Thyroid gland (tissue), 4 donors: ENCODE results near the gene FTL. TPM values are rescaled to one million over a fixed set of nuclear protein-coding genes. Genes with fewer than 3 reads are reported as not detected.

Experiments
- DNase-seq, 2 donors: peaks; one replicate each; pipeline ENCODE4 v3.0.0-alpha.2; 2019
- H3K27ac ChIP-seq, 3 donors: fragments of 200-600 bp; sonication (generic); 1 replicate in 2 of 3; 2 replicates in 1 of 3; pipeline ENCODE4 v1.5.1; 2016 to 2019; ENCODE audit warnings: mild to moderate bottlenecking in 1 of 3, moderate library complexity in 1 of 3
- H3K27me3 ChIP-seq: fragments of 200-600 bp; sonication (generic); one replicate; pipeline ENCODE4 v1.5.1; 2019
- H3K36me3 ChIP-seq, 2 donors: fragments of 200-600 bp; sonication (generic); one replicate each; pipeline ENCODE4 v1.5.1; 2016 to 2019
- H3K4me1 ChIP-seq, 2 donors: fragments of 200-600 bp; sonication (generic); one replicate each; pipeline ENCODE4 v1.5.1; 2017 to 2019
- H3K4me3 ChIP-seq, 3 donors: fragments of 200-600 bp; sonication (generic); replicated peaks in 1 of 3; 1 replicate in 2 of 3; 2 replicates in 1 of 3; pipeline ENCODE4 v1.5.1; 2016; ENCODE audit warnings: mild to moderate bottlenecking in 1 of 3
- H3K9me3 ChIP-seq: fragments of 200-600 bp; sonication (generic); one replicate; pipeline ENCODE4 v1.5.1; 2017
- CTCF ChIP-seq, 6 experiments: fragments of 200-600 bp in 3 of 6; fragments of 450-650 bp in 3 of 6; sonication (generic) in 3 of 6; IDR thresholded peaks; one replicate each; pipeline ENCODE4 v1.5.1; 2016 to 2019; ENCODE audit warnings: antibody characterized with exemption in 6 of 6, mild to moderate bottlenecking in 2 of 6, inconsistent platforms in 1 of 6, moderate library complexity in 1 of 6
- POLR2A ChIP-seq, 2 donors: fragments of 450-650 bp; IDR thresholded peaks; one replicate each; pipeline ENCODE4 v1.6.1; 2017; ENCODE audit warnings: antibody characterized with exemption in 2 of 2, mild to moderate bottlenecking in 2 of 2, moderate library complexity in 1 of 2
- WGBS, 2 donors: methylation state at CpG; one replicate each; pipeline ENCODE4 v1.1.5; 2017; 5-methylcytosine and 5-hydroxymethylcytosine counted together
- intact Hi-C: fragments of 100-400 bp; cut with DNase I; formaldehyde crosslinking; loops from one replicate; pipeline ENCODE4 v1.15.1; 2023
- total RNA-seq, 4 donors: library from RNA; depleted of rRNA; stranded (reverse); fragments of >200 nt; gene quantifications; one replicate each; pipeline ENCODE4 v1.2.3, GENCODE V29; 2016

Gene FTL
- total RNA-seq, 4 donors from 2014 or later, result 5,748 to 12,335 (median 7,175) TPM

- DNase-seq, result no peak
- no peaks in the 10 kb centered on the region for H3K9me3 ChIP-seq
- H3K27me3 ChIP-seq, result no peaks in the 10 kb centered on the region
- WGBS, 2 donors, result 96 to 97% methylated on average over 16 to 18 of the region's 18 CpGs
- H3K36me3 ChIP-seq, result peaks cover 51 to 60% of the 10 kb centered on the region in 2 donors
- no peak for TF ChIP-seq CTCF (IDR thresholded peaks at IDR 0.05)
- no peak for TF ChIP-seq POLR2A (IDR thresholded peaks at IDR 0.05)
- intact Hi-C loops, result no loop called here
- no peaks in the 10 kb centered on the region for H3K4me1 ChIP-seq
- H3K4me3 ChIP-seq, result no peak overlapping the region
- no peak overlapping the region for H3K27ac ChIP-seq
These were observed 44.7 kb downstream of the FTL start for GRCh38 chr19:49009828-49010227.

- Histone ChIP-seq H3K4me1 (no peaks in the 10 kb centered on the region), H3K27ac (no peak overlapping the region), H3K9me3 (no peaks in the 10 kb centered on the region), H3K27me3 (no peaks in the 10 kb centered on the region), H3K36me3 (peaks cover 45 to 55% of the 10 kb centered on the region in 2 donors), H3K4me3 (no peak overlapping the region)
- intact Hi-C loops, result no loop called here
- TF ChIP-seq POLR2A (IDR thresholded peaks at IDR 0.05) (no peak), CTCF (IDR thresholded peaks at IDR 0.05) (no peak)
- no peak for DNase-seq
- 91 to 95% methylated on average over 16 to 18 of the region's 18 CpGs for WGBS, 2 donors
These were observed 45.3 kb downstream of the FTL start for GRCh38 chr19:49010453-49010852.

GRCh38 chr19:49011194-49011593, 46.1 kb downstream of the FTL start:
- H3K4me1 ChIP-seq, result no peaks in the 10 kb centered on the region
- no peak for DNase-seq
- no peaks in the 10 kb centered on the region for H3K9me3 ChIP-seq
- no peaks in the 10 kb centered on the region for H3K27me3 ChIP-seq
- intact Hi-C loops, result no loop called here
- TF ChIP-seq CTCF (IDR thresholded peaks at IDR 0.05) (no peak), POLR2A (IDR thresholded peaks at IDR 0.05) (no peak)
- no peak overlapping the region for H3K27ac ChIP-seq
- 90 to 95% methylated on average over 10 to 17 of the region's 17 CpGs for WGBS, 2 donors
- peaks cover 39 to 47% of the 10 kb centered on the region in 2 donors for H3K36me3 ChIP-seq
- no peak overlapping the region for H3K4me3 ChIP-seq

- no peaks in the 10 kb centered on the region for H3K9me3 ChIP-seq
- peaks cover 16 to 19% of the 10 kb centered on the region in 2 donors for H3K4me1 ChIP-seq
- no peaks in the 10 kb centered on the region for H3K27me3 ChIP-seq
- no peak overlapping the region for H3K27ac ChIP-seq
- H3K36me3 ChIP-seq, result peaks cover 25 to 34% of the 10 kb centered on the region in 2 donors
- no peak overlapping the region for H3K4me3 ChIP-seq
- 94% methylated on average over 31 to 32 of the region's 32 CpGs for WGBS, 2 donors
- no peak for DNase-seq
- intact Hi-C loops, result no loop called here
- TF ChIP-seq CTCF (IDR thresholded peaks at IDR 0.05), result no peak
- no peak for TF ChIP-seq POLR2A (IDR thresholded peaks at IDR 0.05)
These were observed 49.2 kb downstream of the FTL start for GRCh38 chr19:49014123-49014869.

- no peak overlapping the region for H3K27ac ChIP-seq
These were observed 49.8 kb downstream of the FTL start for GRCh38 chr19:49014870-49015255.

More at GRCh38 chr19:49014870-49015255, 49.8 kb downstream of the FTL start:
- peaks cover 21 to 28% of the 10 kb centered on the region in 2 donors for H3K36me3 ChIP-seq
- intact Hi-C loops, result no loop called here
- TF ChIP-seq POLR2A (IDR thresholded peaks at IDR 0.05) (no peak), CTCF (IDR thresholded peaks at IDR 0.05) (no peak)
- H3K9me3 ChIP-seq, result no peaks in the 10 kb centered on the region
- H3K4me3 ChIP-seq, result no peak overlapping the region
- H3K4me1 ChIP-seq, result peaks cover 17 to 24% of the 10 kb centered on the region in 2 donors
- no peaks in the 10 kb centered on the region for H3K27me3 ChIP-seq
- DNase-seq, result no peak
- WGBS, 2 donors, result 79 to 98% methylated on average over 6 to 18 of the region's 18 CpGs
